ENCODE data around the gene SH3D19. TPM values are rescaled to one million over a fixed set of nuclear protein-coding genes. Genes with fewer than 3 reads are reported as not detected.

The SH3D19 gene
- total and polyA plus RNA-seq, 8 donors = 11.0 to 129 (median 67.1) TPM

- 74 to 93% (median 85%) methylated on average over 1 of the region's 1 CpG for WGBS, 5 donors
- H3K9me3 ChIP-seq = no peaks in the 10 kb centered on the region
- H3K4me1 ChIP-seq = peaks cover 0 to 19% (median 7%) of the 10 kb centered on the region in 4 donors
- no peak overlapping the region for H3K4me3 ChIP-seq
- H3K27ac ChIP-seq = no peak overlapping the region
- DNase-seq = no peak
- peaks cover 0 to 5% (median 0%) of the 10 kb centered on the region in 4 donors for H3K36me3 ChIP-seq
- TF ChIP-seq POLR2AphosphoS5 (IDR thresholded peaks at IDR 0.05) (no peak), EP300 (IDR thresholded peaks at IDR 0.05) (no peak), CTCF (IDR thresholded peaks at IDR 0.05) (no peak), POLR2A (IDR thresholded peaks at IDR 0.05) (no peak)
- intact Hi-C loops (cut with DNase I; ENCODE audit: low total_unique reads) = no loop called here
- H3K27me3 ChIP-seq = no peaks in the 10 kb centered on the region
Measured at GRCh38 chr4:151215295-151215694, 110.1 kb downstream of the SH3D19 start.

- Histone ChIP-seq H3K9me3 (no peaks in the 10 kb centered on the region), H3K4me3 (no peak overlapping the region), H3K27me3 (no peaks in the 10 kb centered on the region), H3K27ac (no peak overlapping the region), H3K36me3 (peaks cover 0 to 1% (median 0%) of the 10 kb centered on the region in 4 donors), H3K4me1 (peaks cover 6 to 47% (median 33%) of the 10 kb centered on the region in 4 donors)
- intact Hi-C loops (cut with DNase I; ENCODE audit: low total_unique reads) = no loop called here
- TF ChIP-seq POLR2AphosphoS5 (IDR thresholded peaks at IDR 0.05) (no peak), EP300 (IDR thresholded peaks at IDR 0.05) (no peak), POLR2A (IDR thresholded peaks at IDR 0.05) (no peak), CTCF (IDR thresholded peaks at IDR 0.05) (no peak)
- DNase-seq = no peak
- 30 to 57% (median 46%) methylated on average over 1 of the region's 1 CpG for WGBS, 5 donors
Measured at GRCh38 chr4:151207868-151208267, 117.5 kb downstream of the SH3D19 start.

GRCh38 chr4:151207186-151207585 is 118.2 kb downstream of the SH3D19 start:
- Histone ChIP-seq H3K27ac (peak overlapping the region in 2 of 5 donors; percentile 0 to 21), H3K4me3 (no peak overlapping the region), H3K27me3 (no peaks in the 10 kb centered on the region), H3K9me3 (no peaks in the 10 kb centered on the region), H3K4me1 (peaks cover 6 to 54% (median 36%) of the 10 kb centered on the region in 4 donors), H3K36me3 (no peaks in the 10 kb centered on the region)
- TF ChIP-seq POLR2A (IDR thresholded peaks at IDR 0.05) (no peak), CTCF (IDR thresholded peaks at IDR 0.05) (no peak), EP300 (IDR thresholded peaks at IDR 0.05) (no peak), POLR2AphosphoS5 (IDR thresholded peaks at IDR 0.05) (no peak)
- no peak for DNase-seq
- WGBS, 5 donors = 59 to 78% (median 71%) methylated on average over 1 of the region's 1 CpG
- intact Hi-C loops (cut with DNase I; ENCODE audit: low total_unique reads) = no loop called here

GRCh38 chr4:151206241-151207005 is 119.0 kb downstream of the SH3D19 start:
- no peaks in the 10 kb centered on the region for H3K36me3 ChIP-seq
- DNase-seq = no peak
- no peaks in the 10 kb centered on the region for H3K27me3 ChIP-seq
- peak overlapping the region in 2 of 5 donors; percentile 20 to 21 for H3K27ac ChIP-seq
- no peaks in the 10 kb centered on the region for H3K9me3 ChIP-seq
- no peak overlapping the region for H3K4me3 ChIP-seq
- peaks cover 6 to 52% (median 36%) of the 10 kb centered on the region in 4 donors for H3K4me1 ChIP-seq
- intact Hi-C loops (cut with DNase I; ENCODE audit: low total_unique reads) = no loop called here
- 38 to 56% (median 47%) methylated on average over 3 of the region's 3 CpGs for WGBS, 5 donors
- TF ChIP-seq POLR2A (IDR thresholded peaks at IDR 0.05) = no peak
- TF ChIP-seq POLR2AphosphoS5 (IDR thresholded peaks at IDR 0.05) = no peak
- no peak for TF ChIP-seq EP300 (IDR thresholded peaks at IDR 0.05)
- TF ChIP-seq CTCF (IDR thresholded peaks at IDR 0.05) = no peak
